ENCODE results near the gene TMEM51. TPM values are rescaled to one million over a fixed set of nuclear protein-coding genes. Genes with fewer than 3 reads are reported as not detected.

TMEM51 gene
- total and polyA plus RNA-seq, 10 of the 15 experiments (the other 5 are each of a cell fraction or from before 2014, with no cell fraction given), result 0.55 to 4.8 (median 3.1) TPM

GRCh38 chr1:15115542-15116330, 37.8 kb upstream of the TMEM51 start:
- SMC1A ChIA-PET (ENCODE audit: uncharacterized antibody, unreplicated experiment), result no interaction called here
- CTCF ChIA-PET, result interaction anchor here (1.1 to 2.0 kb wide), 2 partner anchors 13 to 207 kb away, joined by 3 to 8 read pairs; no protein-coding TSS in a partner anchor
- no peak for ATAC-seq
- TF ChIP-seq JUND (IDR thresholded peaks at IDR 0.05; ENCODE audit: low read depth, low read length) (no peak), NKRF (conservative IDR thresholded peaks at IDR 0.05) (no peak), BACH1 (IDR thresholded peaks at IDR 0.05; ENCODE audit: borderline replicate concordance) (no peak), TBL1XR1 (IDR thresholded peaks at IDR 0.05; ENCODE audit: low read depth, low read length) (no peak), ZNF274 (IDR thresholded peaks at IDR 0.05; ENCODE audit: insufficient read depth, insufficient read length) (no peak), IKZF2 (IDR thresholded peaks at IDR 0.05) (no peak)
- TF ChIP-seq, protein P1, sequence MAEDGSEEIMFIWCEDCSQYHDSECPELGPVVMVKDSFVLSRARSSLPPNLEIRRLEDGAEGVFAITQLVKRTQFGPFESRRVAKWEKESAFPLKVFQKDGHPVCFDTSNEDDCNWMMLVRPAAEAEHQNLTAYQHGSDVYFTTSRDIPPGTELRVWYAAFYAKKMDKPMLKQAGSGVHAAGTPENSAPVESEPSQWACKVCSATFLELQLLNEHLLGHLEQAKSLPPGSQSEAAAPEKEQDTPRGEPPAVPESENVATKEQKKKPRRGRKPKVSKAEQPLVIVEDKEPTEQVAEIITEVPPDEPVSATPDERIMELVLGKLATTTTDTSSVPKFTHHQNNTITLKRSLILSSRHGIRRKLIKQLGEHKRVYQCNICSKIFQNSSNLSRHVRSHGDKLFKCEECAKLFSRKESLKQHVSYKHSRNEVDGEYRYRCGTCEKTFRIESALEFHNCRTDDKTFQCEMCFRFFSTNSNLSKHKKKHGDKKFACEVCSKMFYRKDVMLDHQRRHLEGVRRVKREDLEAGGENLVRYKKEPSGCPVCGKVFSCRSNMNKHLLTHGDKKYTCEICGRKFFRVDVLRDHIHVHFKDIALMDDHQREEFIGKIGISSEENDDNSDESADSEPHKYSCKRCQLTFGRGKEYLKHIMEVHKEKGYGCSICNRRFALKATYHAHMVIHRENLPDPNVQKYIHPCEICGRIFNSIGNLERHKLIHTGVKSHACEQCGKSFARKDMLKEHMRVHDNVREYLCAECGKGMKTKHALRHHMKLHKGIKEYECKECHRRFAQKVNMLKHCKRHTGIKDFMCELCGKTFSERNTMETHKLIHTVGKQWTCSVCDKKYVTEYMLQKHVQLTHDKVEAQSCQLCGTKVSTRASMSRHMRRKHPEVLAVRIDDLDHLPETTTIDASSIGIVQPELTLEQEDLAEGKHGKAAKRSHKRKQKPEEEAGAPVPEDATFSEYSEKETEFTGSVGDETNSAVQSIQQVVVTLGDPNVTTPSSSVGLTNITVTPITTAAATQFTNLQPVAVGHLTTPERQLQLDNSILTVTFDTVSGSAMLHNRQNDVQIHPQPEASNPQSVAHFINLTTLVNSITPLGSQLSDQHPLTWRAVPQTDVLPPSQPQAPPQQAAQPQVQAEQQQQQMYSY (CRISPR knock-in tag; IDR thresholded peaks at IDR 0.05), result no peak
- TF ChIP-seq, protein P2, sequence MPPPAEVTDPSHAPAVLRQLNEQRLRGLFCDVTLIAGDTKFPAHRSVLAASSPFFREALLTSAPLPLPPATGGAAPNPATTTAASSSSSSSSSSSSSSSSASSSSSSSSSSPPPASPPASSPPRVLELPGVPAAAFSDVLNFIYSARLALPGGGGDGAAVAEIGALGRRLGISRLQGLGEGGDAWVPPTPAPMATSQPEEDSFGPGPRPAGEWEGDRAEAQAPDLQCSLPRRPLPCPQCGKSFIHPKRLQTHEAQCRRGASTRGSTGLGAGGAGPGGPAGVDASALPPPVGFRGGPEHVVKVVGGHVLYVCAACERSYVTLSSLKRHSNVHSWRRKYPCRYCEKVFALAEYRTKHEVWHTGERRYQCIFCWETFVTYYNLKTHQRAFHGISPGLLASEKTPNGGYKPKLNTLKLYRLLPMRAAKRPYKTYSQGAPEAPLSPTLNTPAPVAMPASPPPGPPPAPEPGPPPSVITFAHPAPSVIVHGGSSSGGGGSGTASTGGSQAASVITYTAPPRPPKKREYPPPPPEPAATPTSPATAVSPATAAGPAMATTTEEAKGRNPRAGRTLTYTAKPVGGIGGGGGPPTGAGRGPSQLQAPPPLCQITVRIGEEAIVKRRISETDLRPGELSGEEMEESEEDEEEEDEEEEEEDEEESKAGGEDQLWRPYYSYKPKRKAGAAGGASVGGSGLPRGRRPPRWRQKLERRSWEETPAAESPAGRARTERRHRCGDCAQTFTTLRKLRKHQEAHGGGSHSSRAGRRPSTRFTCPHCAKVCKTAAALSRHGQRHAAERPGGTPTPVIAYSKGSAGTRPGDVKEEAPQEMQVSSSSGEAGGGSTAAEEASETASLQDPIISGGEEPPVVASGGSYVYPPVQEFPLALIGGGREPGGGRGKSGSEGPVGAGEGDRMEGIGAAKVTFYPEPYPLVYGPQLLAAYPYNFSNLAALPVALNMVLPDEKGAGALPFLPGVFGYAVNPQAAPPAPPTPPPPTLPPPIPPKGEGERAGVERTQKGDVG (CRISPR knock-in tag; IDR thresholded peaks at IDR 0.05), result no peak
- FAIRE-seq, result no peak
- WGBS (ENCODE audit: insufficient coverage, insufficient replicate concordance, low lambda C conversion rate, missing lambda C conversion rate), result 41% methylated on average over 14 of the region's 15 CpGs
- Histone ChIP-seq H4K20me1 (ENCODE audit: control insufficient read depth, insufficient read depth) (no peaks in the 10 kb centered on the region; the same call in 1 of the 2 replicates), H3K9me3 (replicated peaks; ENCODE audit: control insufficient read depth, insufficient read depth, low read length) (no peaks in the 10 kb centered on the region), H3K4me3 (no peak overlapping the region), H3K79me2 (ENCODE audit: control insufficient read depth, insufficient read depth, low read length) (no peaks in the 10 kb centered on the region), H3K9ac (ENCODE audit: control insufficient read depth, insufficient read depth, low read length) (no peak overlapping the region), H3K4me1 (ENCODE audit: control insufficient read depth, insufficient read depth, low read length) (peaks cover 4% of the 10 kb centered on the region), H3K36me3 (ENCODE audit: control insufficient read depth in 2 of 2, insufficient read depth in 2 of 2, low read length in 1 of 2) (no peaks in the 10 kb centered on the region), H3K4me2 (ENCODE audit: control insufficient read depth, insufficient read depth) (no peak overlapping the region), H3K27ac (ENCODE audit: control insufficient read depth, insufficient read depth) (no peak overlapping the region), H2AFZ (ENCODE audit: control insufficient read depth, low read depth, low read length) (no peak overlapping the region), H3K27me3 (replicated peaks in 1 of 2; ENCODE audit: control insufficient read depth in 2 of 2, insufficient read depth in 2 of 2, low read length in 1 of 2) (no peaks in the 10 kb centered on the region; a peak in 2 of 4 replicates)
- POLR2A ChIA-PET, result no interaction called here
- DNase-seq (ENCODE audit: low read depth, low spot score), result no peak
- in situ Hi-C loops (cut with MboI), result no loop called here
- intact Hi-C loops (cut with micrococcal nuclease; ENCODE audit: unreplicated experiment), result no loop called here
- RAD21 ChIA-PET (ENCODE audit: unreplicated experiment), result no interaction called here
- no TSS peak for BruUV-seq (replicated peaks)

All from GM12878 (cell line).